ENCODE data around the gene TTC39C.
A peak's percentile ranks its signal among the peaks of the same experiment; 100 is the strongest.
"Not testable (repeated sequence)": the region's sequence is repeated elsewhere in the genome, so short reads cannot be mapped to it uniquely, and the experiment has no call there.

The TTC39C gene

GRCh38 chr18:24055009-24055804, 40.7 kb downstream of the TTC39C start:
- DNase-seq = no peak

DNA sequence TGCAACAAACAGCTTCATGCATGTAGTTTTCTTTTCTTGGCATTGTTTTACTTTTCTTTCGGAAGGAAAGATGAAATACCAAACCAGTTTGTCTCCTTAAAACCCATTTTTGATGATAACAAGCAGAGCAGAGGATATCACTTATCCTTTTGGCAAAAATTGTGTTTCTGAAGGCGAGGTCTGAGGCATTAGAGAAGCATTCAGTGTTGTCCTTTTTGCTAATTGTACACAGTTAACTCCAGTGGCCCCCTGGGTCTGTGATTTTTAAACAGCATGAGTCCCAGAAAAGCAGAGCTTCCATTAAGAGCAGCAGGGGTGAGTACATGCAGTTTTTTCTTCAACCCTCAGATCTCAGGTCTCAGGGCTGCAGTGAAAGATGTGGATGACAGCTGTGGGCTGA, 41.3 kb downstream of the TTC39C start:
- no peak for DNase-seq

- DNase-seq = no peak
These were observed 42.0 kb downstream of the TTC39C start for GRCh38 chr18:24056506-24056905.

DNA sequence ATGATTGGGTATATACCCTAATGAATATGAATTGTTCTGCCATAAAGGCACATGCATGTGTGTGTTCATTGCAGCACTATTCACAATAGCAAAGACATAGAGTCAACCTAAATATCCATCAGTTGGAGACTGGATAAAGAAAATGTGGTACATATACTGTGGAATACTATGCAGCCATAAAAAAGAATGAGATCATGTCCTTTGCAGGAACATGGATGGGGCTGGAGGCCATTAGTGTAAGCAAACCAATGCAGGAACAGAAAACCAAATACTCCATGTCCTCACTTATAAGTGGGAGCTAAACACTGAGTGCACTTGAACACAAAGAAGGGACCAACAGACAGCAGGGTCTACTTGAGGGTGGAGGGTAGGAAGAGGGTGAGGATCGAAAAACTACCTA, 43.2 kb downstream of the TTC39C start:
- no peak for DNase-seq

GRCh38 chr18:24059385-24059784, 44.8 kb downstream of the TTC39C start:
- DNase-seq = not testable (repeated sequence)

GRCh38 chr18:24060644-24061043, 46.1 kb downstream of the TTC39C start:
- DNase-seq = no peak

GRCh38 chr18:24063121-24063731, 48.7 kb downstream of the TTC39C start:
- DNase-seq = no peak

DNA sequence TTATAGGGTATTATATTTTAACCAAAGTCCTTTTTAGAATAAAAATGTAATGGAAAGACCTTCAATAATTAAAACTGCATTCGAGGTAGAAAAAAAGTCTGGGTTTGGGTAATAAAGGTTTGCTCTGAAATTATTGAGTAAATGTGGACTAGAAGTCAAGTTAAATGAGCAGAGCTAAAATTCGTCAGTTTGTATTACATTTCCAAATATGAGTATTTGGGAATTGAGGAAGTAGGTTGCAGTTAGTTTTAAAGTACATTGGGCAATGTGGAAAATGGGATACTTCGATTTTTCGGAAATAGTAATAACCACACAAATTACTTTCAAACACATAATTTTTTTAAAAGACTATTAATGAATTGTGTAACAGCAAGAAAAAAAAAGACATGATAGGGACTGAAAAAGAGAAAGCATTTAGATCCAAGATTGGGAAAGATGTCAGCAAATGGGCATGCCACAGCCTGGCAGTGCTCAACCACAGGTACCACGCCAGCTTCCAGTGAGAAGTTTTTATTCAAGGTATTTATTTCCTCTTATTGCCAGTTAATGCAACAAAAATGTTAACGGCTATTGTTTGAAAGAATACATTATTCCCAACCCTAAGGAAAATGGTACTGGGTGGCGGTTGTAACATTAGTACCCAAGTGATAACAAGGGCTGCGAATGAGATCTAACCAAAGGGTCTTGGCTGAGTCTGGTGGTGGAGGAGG, 50.0 kb downstream of the TTC39C start:
- no peak for DNase-seq

DNA sequence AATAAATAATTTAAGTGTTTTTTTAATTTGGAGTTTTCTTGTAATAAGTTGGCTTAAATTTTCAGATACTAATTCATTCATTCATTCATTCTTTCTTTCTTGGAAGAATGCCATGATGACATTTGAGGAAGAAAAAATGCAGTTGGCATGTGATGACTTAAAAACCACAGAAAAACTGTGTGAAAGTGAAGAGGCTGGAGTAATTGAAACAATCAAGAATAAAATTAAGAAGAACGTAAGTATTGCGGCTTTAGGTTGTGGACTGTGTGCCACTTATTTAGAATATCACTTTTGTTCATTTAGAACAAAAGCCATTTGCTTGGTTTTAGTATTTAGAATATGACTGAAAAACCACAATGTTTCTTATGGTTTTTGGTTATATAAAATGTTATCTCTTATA, 51.4 kb downstream of the TTC39C start:
- no peak for DNase-seq

- DNase-seq = no peak
These were observed 54.6 kb downstream of the TTC39C start for GRCh38 chr18:24068945-24069693.

GRCh38 chr18:24071029-24071428, 56.5 kb downstream of the TTC39C start:
- DNase-seq = no peak

- DNase-seq = no peak
These were observed 57.2 kb downstream of the TTC39C start for GRCh38 chr18:24071779-24072178.

GRCh38 chr18:24072743-24073142, 58.2 kb downstream of the TTC39C start:
- DNase-seq = no peak

- no peak for DNase-seq
These were observed 59.2 kb downstream of the TTC39C start for GRCh38 chr18:24073791-24074190.

- not testable (repeated sequence) for DNase-seq
These were observed 60.2 kb downstream of the TTC39C start for GRCh38 chr18:24074757-24075156.

- peak; percentile 39 to 53 (median 50) for DNase-seq
These were observed 61.4 kb downstream of the TTC39C start for GRCh38 chr18:24075767-24076597.

- no peak for DNase-seq
These were observed 62.4 kb downstream of the TTC39C start for GRCh38 chr18:24076950-24077349.

DNA sequence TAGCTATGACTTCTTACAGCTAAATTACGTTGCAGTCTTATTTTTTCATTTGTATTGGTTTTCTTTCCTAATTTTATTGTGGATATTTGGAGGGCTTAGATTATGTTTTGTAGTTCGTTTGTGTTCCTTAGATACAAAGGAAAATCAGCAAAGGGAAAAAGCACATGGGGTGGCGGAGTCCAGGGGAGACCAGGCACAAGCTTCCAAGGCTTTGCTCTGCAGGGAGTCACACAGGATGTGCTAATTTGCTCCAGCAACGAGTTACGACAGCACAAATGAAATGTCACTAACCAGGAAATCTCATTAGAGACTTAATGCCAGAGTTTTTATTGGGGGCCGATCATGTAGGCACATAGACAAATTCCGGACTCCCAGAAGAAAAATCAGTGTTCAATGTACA, 63.8 kb downstream of the TTC39C start:
- no peak for DNase-seq

DNA sequence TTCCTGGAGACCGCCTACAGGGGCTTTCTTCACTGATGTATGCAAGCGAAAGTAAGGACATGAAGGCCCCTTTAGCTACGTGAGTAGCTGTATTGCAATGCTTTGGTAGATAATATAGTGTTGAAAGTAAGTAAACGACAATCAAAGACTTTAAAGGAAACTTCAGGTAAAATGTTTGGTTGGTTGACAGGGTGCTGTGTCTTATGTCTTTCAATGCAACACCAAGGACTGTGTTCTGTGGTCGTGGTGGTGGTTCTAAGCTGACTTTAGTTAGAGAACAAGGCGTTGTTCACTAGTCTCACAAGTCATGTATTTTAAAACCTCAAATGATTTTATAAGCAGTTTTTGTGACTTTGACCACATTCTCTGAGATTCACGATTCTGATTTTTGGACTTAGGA, 66.3 kb downstream of the TTC39C start:
- no peak for DNase-seq

- DNase-seq = no peak
These were observed 69.0 kb downstream of the TTC39C start for GRCh38 chr18:24083550-24083949.

DNA sequence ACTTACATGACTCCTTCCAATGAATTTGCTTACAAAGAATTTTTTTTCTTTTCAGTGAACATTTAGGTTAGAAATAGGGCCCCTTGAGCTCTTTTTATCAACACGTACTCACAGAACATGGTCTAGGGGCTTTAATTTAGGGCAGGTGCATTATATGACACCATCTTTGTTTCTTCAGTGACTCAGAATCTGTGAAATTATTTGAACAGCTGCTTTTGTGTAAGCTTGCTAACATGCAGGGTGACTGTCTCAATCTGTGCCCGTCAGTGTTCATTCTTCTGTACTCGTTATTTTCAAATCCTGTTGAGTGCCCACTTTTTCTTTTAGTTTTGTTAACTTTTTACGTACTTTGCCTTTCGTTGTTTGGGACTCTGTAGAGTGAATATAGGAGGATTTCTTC, 71.5 kb downstream of the TTC39C start:
- no peak for DNase-seq

DNA sequence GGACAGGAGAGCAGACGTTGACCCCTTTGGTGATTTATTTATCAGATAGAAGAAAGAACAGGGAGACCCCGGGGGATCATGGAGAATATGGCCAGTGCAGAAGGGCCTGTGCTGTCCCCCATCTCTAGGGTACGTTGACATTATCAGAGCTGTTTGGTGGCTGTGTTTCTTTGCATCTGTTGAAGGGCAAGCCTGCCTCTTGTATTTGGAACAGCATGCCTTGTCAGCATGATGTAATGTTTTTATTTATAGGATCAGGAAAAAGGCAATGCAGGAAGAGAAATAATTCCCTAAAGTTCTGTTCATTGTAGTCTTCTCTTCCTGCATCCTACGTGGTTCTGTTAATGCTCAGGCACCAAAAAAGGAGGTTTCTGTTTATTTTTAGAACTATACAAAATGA, 74.5 kb downstream of the TTC39C start:
- no peak for DNase-seq

Data from activated CD4-positive, CD25-positive, alpha-beta regulatory T cell (primary cell).